GM11168 (cell line): Measurements from ENCODE around the gene RPN2.

ENCODE experiments used
- in situ Hi-C: fragments of 300-500 bp; cut with MboI; formaldehyde crosslinking; loops from one replicate; pipeline ENCODE4 v1.12.0; 2022; ENCODE audit warnings: low sequenced_read_pairs; ENCODE audit not compliant: unreplicated experiment

RPN2 gene

DNA sequence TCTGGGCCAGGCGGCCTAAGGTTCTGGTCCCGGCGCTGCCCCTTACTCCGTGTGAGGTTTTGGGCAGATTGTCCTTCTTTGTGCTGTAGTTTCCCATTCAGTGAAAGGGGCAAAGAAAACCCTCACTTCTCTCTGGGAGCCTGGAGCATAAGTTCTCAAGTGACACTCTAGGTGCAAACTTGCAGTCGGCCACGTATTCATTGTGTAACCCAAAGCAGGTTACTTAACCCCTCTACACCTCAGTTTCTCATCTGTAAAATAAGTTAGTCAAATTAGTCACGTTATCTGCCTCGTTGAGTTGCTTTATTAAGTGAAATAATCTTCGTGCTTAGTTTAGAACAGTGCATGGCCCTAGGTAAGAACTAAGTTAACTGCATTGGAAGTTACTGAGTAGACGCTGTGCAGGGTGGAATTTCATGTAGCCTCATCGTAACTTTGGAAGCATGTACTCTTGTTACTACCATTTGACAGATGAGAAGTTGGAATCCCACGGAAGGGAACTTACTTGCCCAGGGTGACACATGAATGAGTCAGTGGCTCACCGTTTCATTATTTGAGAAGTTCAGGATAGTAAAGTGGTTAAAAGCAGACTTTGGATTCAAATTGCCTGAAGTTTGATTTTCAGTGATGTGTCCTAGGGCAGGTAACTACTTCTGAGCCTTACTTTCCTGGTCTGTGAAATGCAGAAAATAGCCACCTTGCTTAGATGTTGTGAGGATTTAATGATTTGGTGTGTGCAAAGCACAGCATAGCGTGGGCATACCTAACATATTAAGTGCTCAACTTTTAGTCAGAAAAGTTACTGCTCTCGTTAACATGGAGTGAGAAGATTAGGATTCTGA lies 774 bp downstream of the RPN2 start:
- in situ Hi-C loops: no loop called here

DNA sequence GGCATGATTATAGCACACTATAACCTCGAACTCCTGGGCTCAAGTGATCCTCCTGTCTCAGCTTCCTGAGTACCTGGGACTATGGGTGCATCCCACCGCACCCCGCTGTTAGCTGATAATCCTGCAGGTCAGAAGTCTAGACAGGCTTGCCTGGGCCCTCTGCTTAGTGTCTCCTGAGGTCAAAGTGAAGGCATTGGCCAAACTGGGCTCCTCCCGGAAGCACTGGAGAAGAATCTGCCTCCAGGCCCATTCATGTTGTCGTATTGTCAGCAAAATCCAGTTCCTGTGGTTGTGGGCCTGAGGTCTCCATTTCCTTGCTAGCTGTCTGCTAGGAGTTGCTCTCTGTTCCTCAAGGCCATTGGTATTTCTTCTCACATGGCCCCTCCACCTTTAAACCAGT lies 6.6 kb downstream of the RPN2 start:
- in situ Hi-C loops: no loop called here

DNA sequence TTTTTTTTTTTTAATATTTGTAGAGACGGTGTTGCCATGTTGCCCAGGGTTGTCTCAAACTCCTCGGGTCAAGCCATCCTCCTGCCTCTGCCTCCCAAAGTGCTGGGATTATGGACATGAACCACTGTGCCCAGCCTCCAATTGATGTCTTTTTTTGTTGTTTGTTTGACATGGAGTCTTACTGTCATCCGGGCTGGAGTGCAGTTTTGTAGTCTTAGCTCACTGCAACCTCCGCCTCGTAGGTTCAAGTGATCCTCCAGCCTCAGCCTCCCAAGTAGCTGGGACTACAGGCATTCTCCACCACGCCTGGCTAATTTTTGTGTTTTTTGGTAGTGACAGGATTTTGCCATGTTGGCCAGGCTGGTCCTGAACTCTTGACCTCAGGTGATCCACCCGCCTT lies 9.7 kb downstream of the RPN2 start:
- in situ Hi-C loops: no loop called here

DNA sequence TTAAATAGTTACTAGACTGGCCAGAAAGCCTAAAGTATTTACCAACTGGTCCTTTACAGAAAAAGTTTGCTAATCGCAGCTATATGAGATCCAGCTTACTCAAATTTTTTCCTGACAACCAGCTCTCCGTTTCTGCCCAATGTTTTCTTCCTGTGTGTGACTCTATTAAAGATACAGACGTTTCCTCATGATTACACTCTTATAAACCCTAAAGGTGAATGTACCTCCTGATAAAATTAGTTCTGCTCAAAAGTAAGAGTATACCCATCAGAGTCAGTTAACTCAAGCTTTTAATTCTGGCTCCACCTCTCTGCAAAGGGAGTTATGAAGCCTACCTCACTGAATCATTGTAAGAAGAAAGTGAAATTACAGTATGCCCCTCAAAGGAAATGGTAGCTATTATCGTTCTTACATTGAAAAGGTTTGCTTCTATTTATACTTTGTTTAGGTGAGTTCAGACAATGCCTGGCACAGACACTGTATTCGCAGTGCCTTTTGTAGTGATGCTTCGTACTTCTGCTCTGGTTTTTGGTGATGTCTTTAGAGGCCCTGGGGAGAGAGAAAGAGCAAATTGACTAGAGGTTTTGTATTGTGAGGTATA lies 10.4 kb downstream of the RPN2 start:
- in situ Hi-C loops: loop anchor here (10.0 kb wide), 1 partner anchor 345 kb away; no protein-coding TSS in a partner anchor

DNA sequence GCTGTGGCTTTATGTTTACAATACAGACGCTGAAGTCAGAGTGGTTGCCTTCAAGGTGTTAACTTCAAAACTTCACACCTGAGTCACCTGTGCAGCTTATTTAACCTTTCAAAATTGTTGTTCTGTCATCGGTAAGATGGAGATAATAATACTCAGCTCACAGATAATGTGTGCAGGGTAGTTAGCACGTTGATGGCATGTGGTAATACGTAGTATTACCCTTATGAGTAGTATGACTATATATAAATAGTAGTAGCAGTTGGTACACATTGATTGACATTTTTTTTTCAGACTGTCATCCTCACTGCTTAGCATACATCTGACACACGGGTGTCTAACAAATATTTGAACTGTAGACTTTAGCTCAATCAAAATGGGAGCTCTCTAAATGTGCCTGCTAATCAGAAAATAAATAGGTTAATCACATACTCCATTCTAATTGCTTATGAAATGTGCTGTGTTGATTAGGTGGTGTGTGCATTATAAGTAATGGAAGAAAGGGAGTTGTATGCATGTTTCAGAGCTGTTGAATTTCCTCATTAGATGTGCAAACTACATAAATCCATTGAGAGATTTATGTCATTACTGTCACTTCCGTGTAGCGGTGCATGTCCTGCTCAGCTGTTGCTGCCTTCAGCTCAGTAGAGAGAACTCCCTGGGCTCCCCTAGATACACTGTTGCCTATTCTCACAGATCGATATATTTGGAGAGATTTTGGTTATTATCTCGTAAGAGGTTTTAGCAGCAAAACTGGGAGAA lies 11.4 kb downstream of the RPN2 start:
- in situ Hi-C loops: loop anchor here (10.0 kb wide), 1 partner anchor 344 kb away; no protein-coding TSS in a partner anchor

DNA sequence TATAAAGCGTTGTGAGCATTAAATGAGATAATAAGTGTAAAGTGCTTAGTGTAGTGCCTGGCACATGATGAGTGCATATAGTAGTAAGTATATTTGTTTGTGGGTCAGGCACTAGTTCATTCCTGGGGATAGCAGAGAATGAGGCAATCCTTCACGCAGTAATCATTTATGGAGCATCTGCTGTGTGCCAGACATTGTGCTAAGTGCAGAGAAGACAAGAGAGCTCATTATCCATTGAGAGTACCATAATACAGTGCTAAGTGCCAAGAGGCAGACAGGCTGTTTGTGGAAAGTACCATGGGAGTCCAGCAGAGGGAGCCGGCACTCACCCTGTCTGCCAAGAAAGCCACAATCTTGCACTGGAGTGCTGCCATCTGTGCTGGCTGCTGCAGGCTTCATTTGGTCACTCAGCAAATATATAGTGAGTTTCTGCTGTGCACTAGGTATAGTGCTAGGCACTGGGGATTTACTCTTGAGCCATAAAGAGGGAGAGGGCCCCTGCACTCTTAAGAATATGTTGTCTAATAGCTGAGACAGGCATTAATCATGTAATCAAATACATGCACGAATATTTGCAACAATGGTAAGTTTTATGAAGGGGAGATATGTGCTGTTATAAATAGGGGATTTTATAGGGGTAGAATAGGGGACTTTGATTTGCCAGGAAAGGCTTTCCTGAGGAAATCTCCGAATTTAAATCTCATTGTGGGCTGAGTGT lies 13.2 kb downstream of the RPN2 start:
- in situ Hi-C loops: loop anchor here (10.0 kb wide), 1 partner anchor 343 kb away; no protein-coding TSS in a partner anchor

DNA sequence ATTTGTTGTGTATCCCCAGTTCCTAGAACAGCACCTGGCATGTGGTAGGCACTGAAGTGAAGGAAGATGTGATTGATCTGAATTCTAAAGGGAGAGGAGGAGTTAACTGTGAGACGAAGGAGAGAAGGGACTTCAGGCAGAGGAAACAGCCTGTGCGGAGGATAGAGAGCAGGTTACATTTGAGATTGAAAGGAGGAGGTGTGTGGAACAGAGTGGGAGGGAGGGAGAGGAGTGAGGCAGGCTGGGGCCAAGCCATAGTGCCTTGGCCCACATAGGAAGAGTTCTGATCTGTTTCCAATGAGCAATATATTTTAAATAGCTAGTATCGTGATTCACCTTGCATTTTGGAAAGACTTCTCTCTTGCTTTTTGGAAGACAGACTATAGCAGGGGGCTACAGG lies 14.1 kb downstream of the RPN2 start:
- in situ Hi-C loops: loop anchor here (10.0 kb wide), 1 partner anchor 342 kb away; no protein-coding TSS in a partner anchor

DNA sequence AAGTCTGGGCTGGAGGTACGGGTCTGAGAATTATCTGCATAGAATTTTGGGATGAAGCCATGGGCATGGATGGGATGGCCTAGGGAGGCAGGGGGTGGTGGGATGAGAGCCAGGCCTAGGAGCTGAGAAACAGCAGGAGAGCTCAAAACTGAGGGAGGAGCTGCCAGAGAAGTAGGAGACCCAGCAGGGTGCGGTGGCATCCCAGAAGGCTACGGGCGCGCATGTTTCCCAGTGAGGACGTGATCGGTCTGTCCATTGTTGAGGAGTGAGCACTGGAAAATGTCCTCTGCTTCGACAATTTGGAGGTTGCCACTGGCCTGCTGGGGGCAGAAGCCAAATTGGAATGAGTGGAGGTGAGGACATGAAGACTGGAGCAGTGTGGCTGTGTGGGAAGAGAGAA lies 14.7 kb downstream of the RPN2 start:
- in situ Hi-C loops: loop anchor here (10.0 kb wide), 1 partner anchor 341 kb away; no protein-coding TSS in a partner anchor

DNA sequence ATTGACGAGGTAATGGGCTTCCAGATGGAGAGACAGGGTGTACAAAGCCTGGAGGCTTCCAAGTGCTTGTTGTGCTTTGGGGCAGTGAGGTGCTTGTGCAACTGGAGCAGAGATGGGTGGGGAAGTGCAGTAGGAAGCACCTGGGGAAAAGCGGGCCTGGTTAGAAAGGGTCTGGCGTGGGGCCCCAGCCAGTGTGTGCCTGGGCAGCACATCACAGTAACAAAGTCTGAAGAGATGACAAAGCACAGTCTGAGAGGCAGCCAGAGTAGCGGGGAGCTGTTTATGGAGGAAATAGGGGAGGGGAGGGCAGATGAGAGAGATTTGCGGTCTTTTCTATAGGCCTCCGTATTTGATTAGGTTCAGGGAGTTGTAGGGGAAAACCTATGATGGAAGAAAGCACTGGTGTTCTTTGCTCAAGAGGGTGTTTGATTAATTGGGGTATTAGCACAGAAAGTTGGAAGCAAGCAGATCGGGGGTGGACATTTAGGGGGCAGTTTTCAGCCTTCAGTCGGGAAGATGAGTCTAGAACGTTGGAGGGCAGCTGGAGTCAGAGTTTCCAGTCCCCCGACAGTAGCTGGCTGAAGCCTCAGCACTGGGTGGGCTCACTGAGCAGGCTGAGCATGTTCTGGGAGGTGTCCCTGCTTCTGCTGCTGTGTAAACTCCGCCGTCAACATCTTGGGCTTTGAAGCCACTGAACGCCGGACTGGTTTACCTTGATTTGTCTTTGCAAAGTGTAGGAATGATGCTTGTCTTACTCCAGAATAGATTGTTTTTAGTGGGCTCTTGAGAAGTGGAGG lies 15.7 kb downstream of the RPN2 start:
- in situ Hi-C loops: loop anchor here (10.0 kb wide), 1 partner anchor 340 kb away; no protein-coding TSS in a partner anchor

DNA sequence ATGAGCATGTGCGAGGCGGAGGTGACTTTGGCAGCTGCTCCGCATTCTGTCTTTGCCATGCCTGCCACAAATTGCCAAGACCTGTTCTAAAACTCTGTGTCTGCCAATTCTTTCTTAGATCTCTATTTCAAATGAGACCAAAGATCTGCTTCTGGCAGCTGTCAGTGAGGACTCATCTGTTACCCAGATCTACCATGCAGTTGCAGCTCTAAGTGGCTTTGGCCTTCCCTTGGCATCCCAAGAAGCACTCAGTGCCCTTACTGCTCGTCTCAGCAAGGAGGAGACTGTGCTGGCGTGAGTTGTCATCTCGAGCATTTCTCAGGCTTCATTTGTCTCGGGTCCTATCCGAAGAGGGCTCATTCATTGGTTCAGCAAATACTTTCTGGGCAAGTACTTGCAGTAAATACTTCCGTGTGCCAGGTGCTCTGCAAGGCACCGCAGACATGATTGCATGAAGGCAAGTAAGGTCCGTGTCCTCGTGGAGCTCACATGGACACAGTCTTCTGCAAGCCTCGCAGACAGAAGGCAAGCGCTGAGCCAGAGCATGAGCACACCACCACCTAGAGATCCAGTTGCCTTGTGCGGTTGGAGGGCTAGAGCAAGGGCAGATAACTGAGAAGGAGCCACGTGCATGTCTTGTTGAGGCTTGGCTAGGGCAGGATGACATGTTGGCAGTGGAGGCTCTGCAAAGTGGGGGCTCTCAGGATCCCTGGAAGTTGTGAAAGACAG lies 20.0 kb downstream of the RPN2 start:
- in situ Hi-C loops: loop anchor here (10.0 kb wide), 1 partner anchor 336 kb away; no protein-coding TSS in a partner anchor

DNA sequence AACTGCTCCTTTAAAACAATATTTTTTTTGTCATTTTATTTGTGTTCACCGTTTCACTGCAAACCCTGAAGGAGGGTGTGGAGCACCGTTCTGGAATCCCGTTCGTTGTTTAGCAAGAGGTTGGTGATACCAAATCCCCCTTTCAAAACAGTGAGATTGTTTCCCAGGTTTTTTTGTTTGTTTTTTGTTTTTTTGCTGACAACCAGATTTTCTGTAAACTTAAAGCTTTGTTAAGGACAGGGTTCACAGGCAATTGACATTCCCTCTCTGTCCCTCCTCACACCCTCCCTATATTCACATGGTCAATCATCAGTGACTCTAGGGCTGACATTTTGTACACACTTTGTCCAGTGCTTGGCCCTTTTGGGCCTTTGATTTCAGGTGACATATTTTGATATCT lies 21.2 kb downstream of the RPN2 start:
- in situ Hi-C loops: no loop called here

DNA sequence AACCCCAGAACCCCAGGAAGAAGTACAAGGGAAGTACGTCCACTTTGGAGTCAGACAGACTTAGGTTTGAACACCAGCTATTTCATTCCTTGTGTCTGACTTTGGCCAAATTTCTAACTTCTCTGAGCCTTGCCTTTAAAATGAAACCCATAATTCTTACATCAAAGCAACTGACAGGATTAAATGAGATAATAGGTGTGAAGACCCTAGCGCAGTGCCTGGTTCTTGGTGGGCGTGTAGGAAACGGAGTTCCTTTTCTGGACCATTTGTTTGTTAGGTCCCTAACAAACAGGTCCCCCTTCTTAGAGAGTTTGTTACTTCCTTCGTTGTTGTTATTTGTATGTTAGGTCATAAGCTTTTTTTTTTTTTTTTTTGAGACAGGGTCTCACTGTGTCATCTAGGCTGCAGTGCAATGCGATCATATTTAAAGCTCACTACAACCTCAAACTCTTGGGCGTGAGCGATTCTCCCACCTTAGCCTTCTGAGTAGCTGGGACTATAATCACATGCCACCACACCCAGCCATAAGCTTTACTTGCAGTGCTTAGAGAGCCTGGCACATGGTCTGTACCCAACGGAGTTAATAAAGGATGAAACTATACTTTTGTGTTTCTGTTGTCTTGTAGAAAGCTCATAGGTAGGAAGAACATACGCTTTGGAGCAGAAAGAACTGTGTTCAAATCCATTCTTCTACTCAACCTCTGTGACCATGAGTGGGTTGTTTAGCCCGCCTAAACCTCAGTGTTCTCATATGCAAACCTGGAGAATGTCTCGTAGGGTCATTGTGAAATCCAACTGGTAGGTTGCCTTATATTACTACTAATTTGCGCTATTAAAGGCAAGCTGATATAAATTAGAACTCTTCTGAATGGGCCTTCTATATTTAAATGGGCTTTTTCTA lies 22.0 kb downstream of the RPN2 start:
- in situ Hi-C loops: no loop called here

DNA sequence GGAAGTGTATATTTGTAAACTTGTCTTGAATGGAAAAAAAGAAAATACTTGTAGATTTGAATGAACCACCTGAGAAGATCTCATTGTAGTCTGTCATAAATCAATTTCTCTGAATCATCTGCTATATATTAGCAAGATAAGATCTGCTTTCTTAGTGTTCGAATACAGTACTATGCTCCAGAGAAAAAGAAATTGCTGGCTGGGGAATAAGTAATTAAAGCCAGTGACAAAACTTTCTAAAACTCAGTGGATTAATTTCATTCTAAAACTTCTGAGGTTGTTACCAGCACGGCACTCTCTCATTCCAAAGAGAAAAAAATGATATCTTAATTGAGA lies 22.7 kb downstream of the RPN2 start:
- in situ Hi-C loops: no loop called here

DNA sequence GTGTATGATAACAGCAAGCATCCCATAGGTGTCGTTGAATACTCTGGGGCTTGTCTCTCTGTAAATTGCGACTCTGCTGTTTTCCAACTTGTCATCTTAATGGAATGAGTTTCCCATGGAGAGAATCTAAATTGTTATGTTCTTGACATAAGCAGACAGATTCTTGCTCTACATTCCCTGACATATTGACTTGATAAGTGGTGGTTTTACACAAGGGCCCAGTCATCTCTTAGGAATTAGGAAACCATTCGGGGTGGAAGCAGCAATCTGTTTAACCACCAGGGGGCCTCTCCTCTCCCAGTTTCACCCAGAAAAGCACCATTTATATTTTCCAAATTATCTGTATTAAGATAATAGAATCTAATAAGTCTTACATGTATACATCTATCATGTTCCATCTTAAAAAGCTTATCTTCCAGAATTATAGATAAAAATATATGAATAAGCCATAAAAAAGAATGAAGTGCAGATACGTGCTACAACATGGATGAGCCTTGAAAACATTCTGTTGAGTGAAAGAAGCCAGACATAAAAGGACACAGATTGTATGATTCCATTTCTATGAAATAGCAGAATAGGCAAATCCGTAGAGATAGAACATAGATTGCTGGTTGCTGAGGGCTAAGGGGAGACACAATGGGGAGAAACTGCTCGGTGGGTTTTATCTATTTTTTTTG lies 23.3 kb downstream of the RPN2 start:
- in situ Hi-C loops: no loop called here

DNA sequence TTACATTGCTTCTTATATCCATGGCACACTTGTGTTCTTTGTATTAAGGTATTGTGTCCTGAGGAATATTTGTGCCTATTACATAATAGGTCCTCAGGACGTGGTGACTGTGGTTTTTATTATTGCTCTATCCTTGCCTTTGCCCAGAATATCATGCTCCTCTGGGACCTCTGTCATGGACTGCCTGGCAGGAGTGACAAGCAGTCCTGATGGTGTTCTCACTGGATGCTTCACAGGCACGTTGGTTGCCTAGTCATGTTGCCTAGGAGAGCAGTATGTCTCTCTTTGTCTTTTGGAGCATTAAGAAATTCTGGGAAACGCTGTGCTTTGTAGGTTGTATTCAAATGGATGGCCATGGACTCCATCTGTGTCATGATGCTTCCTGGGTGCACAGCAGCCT lies 24.9 kb downstream of the RPN2 start:
- in situ Hi-C loops: no loop called here

DNA sequence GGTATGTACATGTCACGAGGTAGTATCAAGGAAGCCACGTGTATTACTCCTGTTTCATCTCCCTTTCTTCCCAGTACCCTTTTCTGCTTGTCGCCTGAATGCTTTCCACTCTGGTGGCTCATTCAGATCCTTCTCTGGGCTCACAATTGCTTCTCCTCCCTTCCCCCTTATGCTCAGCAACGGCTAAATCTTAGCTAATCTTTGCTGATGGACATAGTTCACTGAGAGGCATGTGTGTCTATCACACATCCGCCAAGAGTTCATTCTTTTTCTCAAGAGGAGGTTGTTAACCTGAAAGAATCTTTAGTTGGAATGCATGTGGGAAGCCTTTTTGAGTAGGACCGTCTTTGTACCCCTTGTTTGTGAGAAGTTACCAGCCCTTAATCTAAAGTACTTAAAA lies 26.0 kb downstream of the RPN2 start:
- in situ Hi-C loops: no loop called here

DNA sequence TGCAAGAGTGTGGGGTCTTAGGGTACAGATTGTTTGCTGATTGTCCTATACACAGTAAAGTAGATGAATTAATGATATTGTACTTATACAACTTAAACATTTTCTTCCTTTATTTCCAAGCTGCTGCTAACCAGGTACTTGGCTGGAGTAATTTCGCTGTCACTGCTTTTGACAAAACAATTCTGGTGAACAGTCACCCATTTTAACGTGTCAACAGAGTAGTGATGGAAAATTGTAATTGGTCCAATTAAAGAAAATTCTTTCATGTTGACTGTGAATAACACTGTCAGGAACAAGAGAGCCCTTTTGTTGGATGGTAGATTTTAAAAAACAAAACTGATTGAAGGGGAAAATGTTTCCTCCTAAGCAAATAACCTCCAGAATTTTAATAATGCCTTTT lies 26.7 kb downstream of the RPN2 start:
- in situ Hi-C loops: no loop called here
